Measurements from ENCODE around the gene MIEF1.

MIEF1 gene

DNA sequence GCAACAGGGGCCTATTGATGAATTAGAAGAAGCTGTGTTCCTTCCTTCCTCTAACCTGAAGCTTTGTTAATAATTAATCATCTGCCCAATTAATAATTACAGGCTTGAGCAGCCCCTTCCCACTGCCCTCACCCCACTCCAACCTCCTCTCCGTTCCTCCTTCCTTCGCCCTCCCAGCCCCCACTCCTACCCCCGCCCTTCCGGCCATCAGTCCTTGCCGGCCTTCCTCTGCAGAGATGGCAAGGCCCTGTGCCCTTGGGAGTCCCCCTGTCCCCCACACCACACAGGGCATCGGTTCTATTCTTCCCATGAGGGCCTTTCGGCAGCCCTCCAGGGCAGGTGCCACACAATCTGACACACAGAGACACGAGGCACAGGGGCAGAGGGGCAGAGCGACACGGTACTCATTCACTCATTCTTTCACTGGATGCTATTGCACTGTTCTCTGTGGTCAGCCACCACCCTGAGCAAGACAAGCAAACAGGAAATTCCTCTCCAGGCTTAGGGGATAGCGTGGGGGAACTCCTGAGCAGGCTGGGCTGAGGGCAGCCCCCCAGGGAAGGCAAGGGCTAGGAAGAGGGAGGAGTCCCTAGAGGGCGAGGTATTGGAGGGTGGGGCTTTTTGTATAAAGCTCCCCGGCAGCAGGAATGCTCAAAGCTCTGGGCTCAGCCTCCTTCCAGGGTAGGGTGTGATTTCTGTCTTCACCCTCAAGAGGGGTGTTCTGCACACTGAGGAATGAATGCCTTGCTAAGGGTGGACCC, 30.5 kb upstream of the MIEF1 start:
- no peak for DNase-seq

DNA sequence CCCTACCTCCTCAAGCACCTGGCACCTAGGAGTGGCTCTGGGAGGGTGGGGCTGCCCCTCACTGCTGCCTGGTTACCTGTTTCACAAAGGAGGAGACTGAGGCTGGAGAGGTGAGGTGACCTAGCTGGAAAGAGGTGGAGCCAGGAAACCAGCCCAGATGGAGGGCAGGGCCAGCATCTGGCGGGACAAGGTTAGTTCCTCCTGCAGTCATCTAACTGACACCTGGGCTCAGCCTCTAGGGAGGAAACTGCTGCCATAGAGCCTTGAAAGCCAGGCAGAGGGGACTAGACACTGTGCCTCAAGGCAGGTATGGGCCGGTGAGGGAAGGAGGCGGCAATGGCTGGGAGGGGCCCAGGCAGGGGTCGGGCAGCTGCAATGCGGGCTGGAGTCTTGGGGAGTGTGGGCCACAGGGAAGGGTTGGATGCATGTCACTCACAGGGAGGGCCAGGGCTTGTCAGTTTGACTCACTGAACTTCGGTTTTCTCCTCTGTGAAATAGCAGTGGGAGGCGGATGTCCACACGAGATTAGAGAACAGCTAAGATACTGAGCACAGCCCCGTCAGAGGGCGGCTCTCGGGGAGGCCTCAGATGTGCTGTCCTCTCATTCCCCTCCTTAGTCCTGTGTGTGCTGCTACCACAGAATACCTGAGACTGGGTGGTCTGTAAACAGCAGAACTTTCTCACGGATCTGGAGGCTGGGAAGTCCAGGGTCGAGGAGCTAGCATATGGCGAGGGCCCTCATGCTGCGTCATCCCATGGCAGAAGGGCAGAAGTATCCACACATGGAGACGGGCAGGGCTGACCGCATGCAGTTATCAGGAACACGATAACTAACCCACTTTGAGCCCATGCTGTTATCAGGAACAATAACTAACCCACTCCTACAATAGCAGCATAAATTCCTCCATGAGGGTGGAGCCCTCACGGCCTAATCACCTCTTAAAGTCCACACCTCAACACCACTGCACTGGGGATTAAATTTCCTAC, 29.2 kb upstream of the MIEF1 start:
- DNase-seq: no peak

DNA sequence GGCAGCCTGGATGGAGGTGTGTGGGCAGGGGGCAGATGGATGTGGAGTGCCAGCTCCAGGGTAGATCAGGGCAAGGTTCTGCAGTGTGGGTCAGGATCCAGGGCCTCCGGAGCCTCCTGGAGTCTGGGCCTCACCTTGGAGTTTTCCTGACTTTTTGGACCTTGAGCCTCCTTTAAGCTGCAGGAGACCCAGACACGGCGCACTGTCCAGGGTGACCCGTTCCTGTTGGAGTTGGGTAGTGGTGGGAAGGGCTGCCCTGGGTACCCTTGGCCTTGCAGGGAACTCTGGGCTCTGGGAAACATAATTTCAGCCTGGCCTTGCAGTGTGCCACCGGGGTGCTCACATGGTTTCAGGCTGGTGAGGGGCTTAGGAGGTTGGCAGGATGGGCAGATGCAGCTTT, 28.2 kb upstream of the MIEF1 start:
- DNase-seq: no peak

DNA sequence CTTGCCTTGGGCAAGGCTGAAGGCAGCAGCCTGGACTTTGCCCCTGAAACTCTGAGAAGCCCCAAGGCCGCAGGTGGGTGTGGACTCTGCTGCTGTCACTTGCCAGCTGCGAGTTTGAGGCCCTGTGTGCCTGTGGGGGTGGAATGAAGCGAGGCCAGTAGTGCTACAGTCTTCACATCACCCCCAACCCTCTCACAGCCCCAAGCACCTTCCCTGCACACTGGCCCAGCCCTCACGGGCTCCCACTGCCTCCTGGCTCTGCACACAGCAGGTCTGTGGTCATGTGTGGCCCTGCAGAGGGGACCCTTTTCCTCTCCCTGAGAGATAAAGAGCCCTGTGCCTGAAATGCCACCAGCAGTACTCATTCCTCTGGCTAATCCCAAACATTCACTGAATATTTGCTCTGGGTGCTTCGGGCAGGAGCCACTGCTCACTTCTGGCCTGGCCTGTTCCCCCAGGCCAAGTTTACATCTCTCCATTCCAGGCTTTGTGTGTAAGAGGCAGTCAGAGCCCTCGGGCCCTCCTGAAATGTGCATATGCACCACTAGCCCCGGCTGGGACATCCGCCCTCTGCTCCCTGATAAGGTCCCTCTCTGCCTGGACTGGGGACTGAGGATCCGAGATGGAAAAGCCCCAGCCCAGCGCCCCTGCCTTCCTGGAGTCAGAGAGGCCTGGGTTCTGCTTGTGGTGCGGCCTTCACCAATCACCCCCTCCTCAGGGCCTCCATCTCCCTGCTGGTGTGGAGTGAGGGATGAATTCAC, 27.6 kb upstream of the MIEF1 start:
- DNase-seq: no peak

DNA sequence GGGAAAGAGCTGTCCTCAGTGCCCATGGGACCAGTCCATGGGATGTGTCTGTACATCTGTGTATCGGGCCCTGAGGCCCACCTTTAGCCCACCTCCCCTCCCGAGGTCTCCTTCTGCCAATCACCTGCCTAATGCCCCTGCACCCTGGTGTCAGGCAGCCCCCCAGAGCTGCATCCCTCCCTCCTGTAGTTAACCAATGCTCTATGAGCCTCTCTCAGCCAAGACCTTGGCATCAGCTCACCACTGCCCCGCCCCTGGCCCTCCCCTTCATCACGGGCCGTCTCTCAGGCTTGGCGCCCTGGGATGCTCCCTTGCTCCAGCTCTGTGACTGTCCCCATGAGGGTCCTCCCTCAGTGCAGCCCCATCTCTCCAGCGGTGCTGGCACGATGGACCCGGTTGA, 26.8 kb upstream of the MIEF1 start:
- no peak for DNase-seq

DNA sequence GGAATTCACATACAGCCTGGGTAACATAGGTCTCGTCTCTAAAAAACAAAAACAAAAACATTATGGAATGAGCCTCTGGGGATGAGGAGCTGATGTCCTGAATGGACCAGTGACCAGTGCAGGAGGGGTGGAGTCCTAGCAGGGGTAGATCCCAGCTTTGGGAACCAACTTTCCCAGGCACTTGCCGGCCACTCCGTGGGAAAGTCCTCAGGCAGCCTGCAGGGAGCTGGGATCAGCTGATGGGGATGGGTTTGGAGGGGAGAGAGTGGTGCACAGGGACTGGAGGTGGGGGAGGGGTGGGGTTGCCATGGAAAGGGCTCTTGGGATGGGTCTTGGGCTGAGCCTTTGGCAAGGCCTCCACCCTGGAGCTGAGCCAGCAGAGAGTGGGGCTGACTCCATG, 26.2 kb upstream of the MIEF1 start:
- no peak for DNase-seq

DNA sequence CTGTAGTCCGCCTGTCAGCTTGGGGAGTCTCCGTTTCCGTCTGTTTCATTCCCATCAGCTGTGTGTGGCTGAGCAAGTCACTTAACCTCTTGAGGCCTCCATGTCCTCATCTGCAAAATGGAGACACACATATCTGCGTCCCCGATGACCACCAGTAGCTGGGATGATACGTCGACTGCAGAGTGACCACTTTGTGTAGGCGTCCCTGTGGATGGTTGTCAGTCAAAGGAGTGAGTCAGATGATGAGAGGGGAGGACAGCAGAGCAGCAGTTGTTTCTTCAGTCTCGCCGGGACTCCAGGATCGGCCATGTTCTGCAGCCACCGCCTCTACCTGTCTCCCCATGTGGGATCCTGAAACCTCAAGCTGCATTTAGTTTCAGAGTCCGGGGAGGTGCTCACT, 25.4 kb upstream of the MIEF1 start:
- no peak for DNase-seq

DNA sequence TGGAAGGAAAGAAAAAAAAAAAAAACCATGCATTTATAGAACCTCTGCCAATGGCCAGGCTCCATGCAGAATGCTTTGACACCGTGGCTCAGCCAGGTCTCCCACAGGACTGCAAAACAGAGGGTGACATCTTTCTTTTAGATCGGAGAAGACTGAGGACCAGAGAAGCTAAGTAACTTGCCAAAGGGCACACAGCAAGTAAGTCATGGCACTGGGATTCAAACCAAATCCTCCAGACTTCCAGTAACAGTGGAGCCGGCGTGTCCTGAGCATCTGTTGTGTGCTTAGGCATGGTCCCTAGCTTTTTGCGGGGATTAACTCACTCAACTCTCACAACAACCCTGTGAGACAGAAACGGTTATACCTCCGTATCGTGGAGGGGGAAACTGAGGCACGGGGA, 24.5 kb upstream of the MIEF1 start:
- DNase-seq: no peak

DNA sequence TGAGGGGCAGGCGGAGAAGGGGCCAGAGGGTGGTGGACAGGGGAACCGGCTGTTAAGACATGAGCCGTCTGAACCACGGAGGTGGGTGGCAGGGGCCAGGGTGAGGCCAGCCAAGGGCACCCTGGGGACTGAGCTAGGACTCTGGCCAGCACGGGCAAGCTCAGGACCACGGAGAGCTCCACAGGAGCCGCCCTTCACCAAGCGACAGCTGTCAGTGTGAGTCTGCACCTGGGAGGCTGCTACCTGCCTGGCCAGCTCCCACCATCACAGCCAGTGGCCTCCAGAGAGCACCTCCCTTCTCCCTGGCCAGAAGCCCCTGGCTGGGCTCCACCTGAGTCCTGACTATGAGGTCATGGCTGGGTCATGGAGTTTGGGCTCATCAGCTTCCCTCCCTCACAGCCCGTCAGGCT, 23.6 kb upstream of the MIEF1 start:
- DNase-seq: no peak

DNA sequence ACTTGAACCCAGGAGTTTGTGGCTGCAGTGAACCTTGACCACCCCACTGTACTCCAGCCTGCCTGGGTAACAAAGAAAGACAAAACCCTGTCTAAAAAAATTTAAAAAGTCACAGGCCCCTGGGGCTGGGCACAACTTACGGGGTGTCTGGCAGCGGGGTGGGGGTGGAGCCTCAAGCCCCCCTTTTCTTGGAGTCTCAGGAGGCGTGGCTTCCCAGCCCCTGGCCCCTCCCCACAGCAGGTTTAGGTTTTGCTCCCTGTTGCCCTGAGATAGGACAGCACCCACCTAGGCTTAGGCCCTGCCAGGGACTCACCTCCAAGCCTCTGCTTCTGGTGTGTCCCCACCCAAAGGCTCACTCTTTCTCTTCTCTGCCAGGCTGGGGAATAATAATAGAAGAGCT, 22.8 kb upstream of the MIEF1 start:
- DNase-seq: no peak

DNA sequence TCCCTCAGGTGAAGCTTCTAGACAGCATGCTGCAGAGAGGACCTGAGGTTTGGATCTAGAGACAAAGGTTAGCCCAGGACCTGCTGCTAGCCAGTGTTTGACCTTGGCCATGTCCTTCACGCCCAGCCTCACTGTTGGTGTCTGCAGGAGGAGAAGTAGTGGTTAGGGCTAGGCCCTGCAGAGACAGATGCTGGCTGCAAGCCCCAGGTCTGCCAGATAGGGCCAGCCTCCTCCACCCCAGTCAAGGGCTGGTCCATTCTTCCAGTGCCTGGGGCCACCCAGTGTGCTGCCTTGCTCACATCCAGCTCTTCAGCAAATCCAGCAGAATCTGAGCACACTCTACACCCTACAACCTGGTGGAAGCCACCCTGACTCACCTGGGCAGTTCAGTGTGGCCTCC, 21.5 kb upstream of the MIEF1 start:
- DNase-seq: no peak

DNA sequence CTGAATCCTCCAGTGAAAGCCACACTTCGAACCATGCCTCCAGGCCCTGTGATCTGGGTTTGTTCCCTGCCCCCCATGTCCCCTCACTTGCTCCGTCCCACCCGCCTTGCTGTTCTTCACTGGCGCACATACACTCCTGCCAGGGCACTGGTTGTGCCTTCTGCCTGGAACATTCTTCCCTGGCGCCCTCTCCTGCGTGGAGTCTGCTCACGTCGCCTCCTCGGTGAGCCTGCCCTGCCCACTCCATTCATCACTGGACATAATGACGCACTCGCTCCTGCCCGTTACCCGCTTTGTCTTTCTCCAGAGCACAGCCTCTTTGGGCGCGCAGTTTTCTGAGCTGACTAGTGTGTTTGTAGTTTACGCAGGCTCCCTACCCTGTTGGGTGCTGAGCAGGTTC, 21.0 kb upstream of the MIEF1 start:
- DNase-seq: no peak

DNA sequence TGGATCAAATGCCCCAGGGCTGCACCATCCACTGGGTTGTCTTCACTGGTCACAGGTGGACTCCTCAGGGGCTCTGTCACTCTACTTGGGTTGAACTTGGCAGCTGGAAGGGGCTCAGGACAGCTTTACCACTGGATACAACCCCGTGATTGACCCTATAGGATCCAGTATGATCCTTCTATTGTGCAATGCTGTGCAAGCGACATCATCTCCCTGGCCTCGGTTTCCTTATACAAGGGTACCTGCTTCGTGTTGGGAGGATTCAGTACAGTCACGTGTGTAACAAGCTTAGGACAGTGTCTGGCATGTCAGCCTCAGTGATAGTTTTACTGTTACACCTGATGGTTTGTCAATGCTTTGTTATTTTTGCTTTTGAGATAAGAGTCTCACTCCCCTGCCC, 20.5 kb upstream of the MIEF1 start:
- no peak for DNase-seq

DNA sequence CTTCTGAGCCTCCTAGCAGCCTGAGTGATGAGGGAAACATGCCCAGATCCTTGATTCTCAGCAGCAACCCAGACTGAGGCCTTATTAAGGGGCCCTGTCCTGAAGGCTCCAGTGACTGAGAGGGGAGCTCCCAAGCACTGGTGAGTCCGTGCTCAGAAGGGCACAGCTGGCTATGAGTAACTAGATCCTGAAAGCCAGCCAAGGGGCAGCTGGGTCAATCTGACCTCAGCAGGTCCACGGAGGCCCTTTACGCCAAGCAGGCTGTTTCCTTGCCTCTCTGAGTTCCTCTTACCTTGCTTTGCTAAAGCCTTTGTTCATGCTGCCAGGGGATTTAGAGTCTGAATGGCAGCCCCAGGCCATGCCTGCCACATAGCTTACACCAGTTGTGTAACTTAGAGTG, 19.3 kb upstream of the MIEF1 start:
- no peak for DNase-seq

DNA sequence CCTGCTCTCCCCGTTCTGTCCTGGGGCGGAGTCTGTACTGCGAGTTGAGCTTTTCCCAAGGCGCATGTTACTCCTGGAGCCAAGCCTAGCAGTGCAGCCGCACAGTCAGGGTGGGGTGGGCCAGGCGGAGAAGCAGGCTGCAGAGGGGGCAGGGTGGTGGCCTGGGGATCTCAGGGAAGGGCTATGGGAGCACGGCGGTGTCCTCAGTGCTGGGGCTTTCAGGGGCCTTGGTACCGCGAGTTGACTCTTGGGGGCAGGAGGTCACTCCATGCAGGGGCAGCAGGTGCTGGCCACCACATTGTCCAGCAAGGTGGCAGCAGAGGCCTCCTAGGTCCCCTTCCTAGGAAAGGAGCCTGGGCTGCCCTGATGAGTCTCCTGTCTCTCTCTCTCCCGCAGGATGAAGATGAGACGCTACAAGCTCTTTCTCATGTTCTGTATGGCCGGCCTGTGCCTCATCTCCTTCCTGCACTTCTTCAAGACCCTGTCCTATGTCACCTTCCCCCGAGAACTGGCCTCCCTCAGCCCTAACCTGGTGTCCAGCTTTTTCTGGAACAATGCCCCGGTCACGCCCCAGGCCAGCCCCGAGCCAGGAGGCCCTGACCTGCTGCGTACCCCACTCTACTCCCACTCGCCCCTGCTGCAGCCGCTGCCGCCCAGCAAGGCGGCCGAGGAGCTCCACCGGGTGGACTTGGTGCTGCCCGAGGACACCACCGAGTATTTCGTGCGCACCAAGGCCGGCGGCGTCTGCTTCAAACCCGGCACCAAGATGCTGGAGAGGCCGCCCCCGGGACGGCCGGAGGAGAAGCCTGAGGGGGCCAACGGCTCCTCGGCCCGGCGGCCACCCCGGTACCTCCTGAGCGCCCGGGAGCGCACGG, 14.9 kb upstream of the MIEF1 start:
- DNase-seq: no peak

DNA sequence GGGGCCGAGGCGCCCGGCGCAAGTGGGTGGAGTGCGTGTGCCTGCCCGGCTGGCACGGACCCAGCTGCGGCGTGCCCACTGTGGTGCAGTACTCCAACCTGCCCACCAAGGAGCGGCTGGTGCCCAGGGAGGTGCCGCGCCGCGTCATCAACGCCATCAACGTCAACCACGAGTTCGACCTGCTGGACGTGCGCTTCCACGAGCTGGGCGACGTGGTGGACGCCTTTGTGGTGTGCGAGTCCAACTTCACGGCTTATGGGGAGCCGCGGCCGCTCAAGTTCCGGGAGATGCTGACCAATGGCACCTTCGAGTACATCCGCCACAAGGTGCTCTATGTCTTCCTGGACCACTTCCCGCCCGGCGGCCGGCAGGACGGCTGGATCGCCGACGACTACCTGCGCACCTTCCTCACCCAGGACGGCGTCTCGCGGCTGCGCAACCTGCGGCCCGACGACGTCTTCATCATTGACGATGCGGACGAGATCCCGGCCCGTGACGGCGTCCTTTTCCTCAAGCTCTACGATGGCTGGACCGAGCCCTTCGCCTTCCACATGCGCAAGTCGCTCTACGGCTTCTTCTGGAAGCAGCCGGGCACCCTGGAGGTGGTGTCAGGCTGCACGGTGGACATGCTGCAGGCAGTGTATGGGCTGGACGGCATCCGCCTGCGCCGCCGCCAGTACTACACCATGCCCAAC, 14.1 kb upstream of the MIEF1 start:
- no peak for DNase-seq

DNA sequence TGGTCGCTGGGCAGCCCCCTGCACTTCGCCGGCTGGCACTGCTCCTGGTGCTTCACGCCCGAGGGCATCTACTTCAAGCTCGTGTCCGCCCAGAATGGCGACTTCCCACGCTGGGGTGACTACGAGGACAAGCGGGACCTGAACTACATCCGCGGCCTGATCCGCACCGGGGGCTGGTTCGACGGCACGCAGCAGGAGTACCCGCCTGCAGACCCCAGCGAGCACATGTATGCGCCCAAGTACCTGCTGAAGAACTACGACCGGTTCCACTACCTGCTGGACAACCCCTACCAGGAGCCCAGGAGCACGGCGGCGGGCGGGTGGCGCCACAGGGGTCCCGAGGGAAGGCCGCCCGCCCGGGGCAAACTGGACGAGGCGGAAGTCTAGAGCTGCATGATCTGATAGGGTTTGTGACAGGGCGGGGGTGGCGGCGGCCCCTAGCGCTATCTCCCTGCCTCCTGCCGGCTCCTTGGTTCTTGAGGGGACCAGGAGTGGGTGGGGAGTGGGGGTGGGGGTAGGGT, 13.5 kb upstream of the MIEF1 start:
- no peak for DNase-seq

DNA sequence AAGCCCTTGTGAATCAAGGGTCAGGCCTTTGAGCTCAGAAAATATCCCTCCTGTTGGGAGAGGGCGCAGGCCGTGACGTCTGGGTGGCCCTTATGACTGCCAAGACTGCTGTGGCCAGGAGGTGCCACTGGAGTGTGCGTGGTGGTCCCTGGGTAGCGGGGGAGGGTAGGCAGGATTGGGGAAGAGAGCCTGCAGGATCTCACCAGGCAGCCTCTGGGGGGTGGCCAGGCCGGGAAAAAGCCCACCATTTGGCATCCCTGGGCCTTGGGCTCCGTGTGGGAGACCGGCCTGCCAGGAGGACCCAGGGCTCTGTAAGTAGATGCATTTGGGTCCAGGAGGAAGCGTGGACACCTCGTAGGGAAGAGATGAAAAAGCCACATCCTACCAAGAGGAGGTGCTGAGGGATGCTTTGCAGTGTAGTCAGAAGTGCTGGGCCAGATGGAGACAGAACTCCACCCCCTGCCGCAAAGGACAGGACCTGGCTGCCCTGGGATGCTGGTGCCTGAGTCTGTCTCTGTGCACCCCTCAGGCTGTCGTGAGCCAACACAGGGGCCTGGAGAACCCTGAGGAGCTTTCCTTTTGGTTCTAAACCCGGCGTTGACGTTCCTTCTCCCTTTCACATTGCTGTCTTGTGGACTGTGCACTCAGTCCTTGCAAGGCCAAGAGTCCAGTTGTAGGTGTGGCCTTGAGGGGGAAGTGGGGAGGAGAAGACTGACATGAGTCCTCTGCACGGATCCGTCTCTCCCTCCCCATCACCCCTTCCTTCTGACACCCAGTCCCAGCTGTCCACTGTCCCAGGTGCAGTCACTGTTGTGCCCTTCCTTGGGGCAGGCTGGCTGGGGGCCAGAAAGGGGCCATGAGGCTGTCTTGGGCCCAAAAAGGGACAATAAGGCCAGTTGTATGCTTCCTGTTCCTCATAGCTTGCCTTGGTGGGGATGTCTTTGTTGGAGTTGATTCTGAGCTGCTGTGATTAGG, 12.7 kb upstream of the MIEF1 start:
- no peak for DNase-seq

DNA sequence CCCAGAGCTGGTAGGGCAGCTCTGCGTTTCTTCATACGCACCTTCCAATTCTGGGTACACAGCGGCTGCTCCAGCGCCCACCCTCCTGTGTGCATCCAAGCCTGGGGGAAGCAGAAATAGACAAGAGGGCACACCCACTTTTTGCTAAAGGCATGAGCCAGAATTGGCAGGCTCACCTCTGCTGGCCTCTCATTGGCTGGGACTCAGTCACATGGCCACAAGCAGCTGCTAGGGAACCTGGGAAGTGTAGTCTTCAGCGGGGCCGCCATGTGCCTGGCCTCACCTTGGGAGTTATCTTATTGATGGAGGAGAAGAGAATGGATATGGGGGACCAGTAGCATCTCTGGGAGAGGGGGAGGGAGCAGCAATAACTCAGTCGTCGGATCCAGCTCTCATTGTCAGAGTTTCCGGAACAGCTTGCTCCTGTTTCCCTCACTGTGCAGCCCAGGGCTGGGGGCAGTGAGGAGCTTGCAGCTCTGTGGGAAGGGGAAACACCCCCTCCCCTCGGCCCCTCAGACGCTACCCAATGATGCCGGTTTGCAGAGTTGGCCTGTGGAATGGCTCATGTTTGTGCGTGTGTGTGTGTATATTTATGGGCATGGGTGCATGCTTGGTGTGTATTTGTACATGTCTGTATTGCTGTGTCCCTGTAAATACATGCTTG, 11.8 kb upstream of the MIEF1 start:
- DNase-seq: peak; percentile 48
